Astrocyte (in vitro differentiated cells and primary cell): Measurements from ENCODE around the gene MAST3.

Experiments
- CTCF ChIP-seq: IDR thresholded peaks from 2 replicates; pipeline ENCODE4 v1.5.1; 2011; ENCODE audit warnings: low read depth, mild to moderate bottlenecking, inconsistent platforms, low read length, moderate library complexity; ENCODE audit not compliant: insufficient read depth
- EZH2 ChIP-seq: IDR thresholded peaks from 2 replicates; pipeline ENCODE4 v1.6.1; 2012; ENCODE audit warnings: mild to moderate bottlenecking, low read length, inconsistent platforms; ENCODE audit not compliant: insufficient read depth

GRCh38 chr19:18053576-18054219 lies 43.9 kb upstream of the MAST3 start:
- TF ChIP-seq CTCF = no peak
- TF ChIP-seq EZH2 = no peak
